B cell (primary cell): ENCODE results near the gene DCTN4. TPM values are rescaled to one million over a fixed set of nuclear protein-coding genes. Genes with fewer than 3 reads are reported as not detected.

Experiments
- ATAC-seq: fragments of 200-7000 bp; cut with Tn5 transposase; one replicate; pipeline ENCODE4 v1.10.0; 2021; ENCODE audit warnings: low read depth, mild to moderate bottlenecking, moderate number of reproducible peaks, moderate library complexity
- CTCF ChIA-PET: fragments of 350-600 bp; sonication (Branson Sonifier 250); formaldehyde crosslinking; loops from one replicate; lab custom pipeline; 2021; ENCODE audit warnings: antibody characterized with exemption, inconsistent platforms; lab: Charles Lee
- POLR2A ChIA-PET: fragments of 350-600 bp; sonication (Branson Sonifier 250); formaldehyde crosslinking; loops from one replicate; lab custom pipeline; 2021; ENCODE audit warnings: antibody characterized with exemption; lab: Charles Lee
- DNase-seq: peaks from one replicate; pipeline ENCODE4 v3.0.0; 2013
- H2AFZ ChIP-seq: 2 replicates; pipeline ENCODE4 v1.6.1; 2012; ENCODE audit warnings: mild to moderate bottlenecking, low read depth, low read length; ENCODE audit not compliant: insufficient read depth, poor library complexity, severe bottlenecking
- H3K27ac ChIP-seq, 2 donors: 1 replicate in 1 of 2; 2 replicates in 1 of 2; pipeline ENCODE4 v1.5.1; 2012 to 2013; ENCODE audit warnings: low read length in 2 of 2, mild to moderate bottlenecking in 2 of 2, moderate library complexity in 1 of 2
- H3K27me3 ChIP-seq, 4 experiments: fragments of 200-600 bp in 1 of 4; sonication (generic) in 1 of 4; replicated peaks in 1 of 4; 1 replicate in 2 of 4; 2 replicates in 2 of 4; pipeline versions ENCODE4 v1.6.1 to v1.7.0; 2013 to 2016; ENCODE audit warnings: low read length in 3 of 4, mild to moderate bottlenecking in 2 of 4, mixed read lengths in 1 of 4, moderate library complexity in 1 of 4; ENCODE audit not compliant: insufficient read depth in 4 of 4, control insufficient read depth in 3 of 4; ENCODE audit errors: control extremely low read depth in 1 of 4
- H3K36me3 ChIP-seq, 2 experiments: replicated peaks in 1 of 2; 1 replicate in 1 of 2; 2 replicates in 1 of 2; pipeline versions ENCODE4 v1.6.1 to v1.7.1; 2013; ENCODE audit warnings: low read length in 1 of 2; ENCODE audit not compliant: insufficient read depth in 2 of 2, control insufficient read depth in 1 of 2; ENCODE audit errors: control extremely low read depth in 1 of 2, extremely low read depth in 1 of 2
- H3K4me1 ChIP-seq, 2 donors: fragments of 200-600 bp in 1 of 2; sonication (generic) in 1 of 2; 1 replicate in 1 of 2; 2 replicates in 1 of 2; pipeline versions ENCODE4 v1.5.1 to v1.6.1; 2013 to 2017; ENCODE audit warnings: low read length in 2 of 2; ENCODE audit not compliant: control insufficient read depth in 2 of 2, insufficient read depth in 2 of 2
- H3K4me2 ChIP-seq: replicated peaks from 2 replicates; pipeline ENCODE3; 2012; ENCODE audit warnings: mild to moderate bottlenecking, low read depth, low read length; ENCODE audit not compliant: poor library complexity, severe bottlenecking
- H3K4me3 ChIP-seq, 5 experiments: fragments of 200-600 bp in 1 of 5; sonication (generic) in 1 of 5; 1 replicate in 3 of 5; 2 replicates in 2 of 5; pipeline versions ENCODE4 v1.5.1 to v1.7.0; 2011 to 2016; ENCODE audit warnings: low read length in 4 of 5, mild to moderate bottlenecking in 4 of 5, low read depth in 2 of 5, control low read depth in 1 of 5, moderate library complexity in 1 of 5; ENCODE audit not compliant: insufficient read depth in 1 of 5; ENCODE audit errors: control extremely low read depth in 1 of 5, extremely low read depth in 1 of 5
- H3K79me2 ChIP-seq: fragments of 200-600 bp; sonication (generic); one replicate; pipeline ENCODE4 v1.6.0; 2016; ENCODE audit warnings: low read length; ENCODE audit not compliant: control insufficient read depth, insufficient read depth
- H3K9ac ChIP-seq: fragments of 200-600 bp; sonication (generic); 2 replicates; pipeline ENCODE4 v1.6.1; 2017; ENCODE audit warnings: mild to moderate bottlenecking, low read length, moderate library complexity
- H3K9me3 ChIP-seq, 3 donors: one replicate each; pipeline versions ENCODE4 v1.6.1 to v1.7.1; 2013; ENCODE audit warnings: low read length in 2 of 3; ENCODE audit not compliant: control insufficient read depth in 2 of 3, insufficient read depth in 1 of 3; ENCODE audit errors: control extremely low read depth in 1 of 3
- H4K20me1 ChIP-seq: 2 replicates; pipeline ENCODE4 v1.6.0; 2012; ENCODE audit warnings: mild to moderate bottlenecking, low read length; ENCODE audit not compliant: insufficient read depth, control insufficient read depth, poor library complexity, severe bottlenecking
- H3K27ac Mint-ChIP-seq: one replicate; pipeline ENCODE4 v1.8.0; 2021; ENCODE audit warnings: mixed read lengths
- H3K27me3 Mint-ChIP-seq: one replicate; pipeline ENCODE4 v1.8.0; 2021; ENCODE audit warnings: mixed read lengths
- H3K4me1 Mint-ChIP-seq: one replicate; pipeline ENCODE4 v1.8.0; 2021; ENCODE audit warnings: mixed read lengths
- H3K4me3 Mint-ChIP-seq: one replicate; pipeline ENCODE4 v1.8.0; 2021; ENCODE audit warnings: mixed read lengths
- H3K9me3 Mint-ChIP-seq: one replicate; pipeline ENCODE4 v1.8.0; 2022; ENCODE audit warnings: mixed read lengths; ENCODE audit not compliant: insufficient read depth
- CTCF ChIP-seq: fragments of 200-600 bp; IDR thresholded peaks from one replicate; pipeline ENCODE4 v1.8.0; 2022; ENCODE audit warnings: antibody characterized with exemption, mild to moderate bottlenecking
- EZH2 ChIP-seq: IDR thresholded peaks from 2 replicates; pipeline ENCODE4 v1.6.1; 2012; ENCODE audit warnings: borderline replicate concordance, low read depth, mild to moderate bottlenecking, moderate library complexity, low read length; ENCODE audit not compliant: insufficient read depth, poor library complexity, severe bottlenecking
- WGBS: methylation state at CpG from one replicate; pipeline ENCODE4 v1.1.5; 2013; ENCODE audit warnings: missing lambda C conversion rate; ENCODE audit not compliant: insufficient coverage; 5-methylcytosine and 5-hydroxymethylcytosine counted together
- intact Hi-C: fragments of 100-400 bp; cut with micrococcal nuclease; formaldehyde crosslinking; loops from one replicate; pipeline ENCODE4 v1.10.0; 2022
- polyA plus RNA-seq: library from polyadenylated mRNA; depleted of rRNA; stranded (reverse); fragments of >200 nt; gene quantifications from 2 replicates; pipeline ENCODE4 v1.2.3, GENCODE V29; 2012
- total RNA-seq, 2 donors: library from RNA; stranded (reverse); fragments of 120-200 nt in 1 of 2; gene quantifications; 1 replicate in 1 of 2; 2 replicates in 1 of 2; pipeline versions ENCODE4 v1.2.3 to v1.2.4, GENCODE V29; 2013 to 2022

The DCTN4 gene
- total and polyA plus RNA-seq, 2 donors (not counting 1 experiment from before 2014, with no cell fraction given): 11.2 to 54.4 TPM

- Mint-ChIP-seq H3K27ac (no peak overlapping the region), H3K4me3 (peak overlapping the region; percentile 72), H3K4me1 (peaks cover 24% of the 10 kb centered on the region), H3K27me3 (peaks cover 38% of the 10 kb centered on the region), H3K9me3 (no peaks in the 10 kb centered on the region)
- no peaks in the 10 kb centered on the region for H3K79me2 ChIP-seq
- intact Hi-C loops: no loop called here
- ChIA-PET CTCF (interaction anchor here (1.2 to 1.3 kb wide), 2 partner anchors 11 to 121 kb away, joined by 3 to 5 read pairs; no protein-coding TSS in a partner anchor), POLR2A (interaction anchor here (0.7 kb wide), 1 partner anchor 367 kb away, joined by 4 read pairs; no protein-coding TSS in a partner anchor)
- peak overlapping the region; percentile 66 for H3K9ac ChIP-seq
- peak overlapping the region; percentile 45 to 64 (median 56) for H3K4me3 ChIP-seq
- H3K27me3 ChIP-seq: peaks cover 0 to 36% (median 21%) of the 10 kb centered on the region in 4 experiments
- TF ChIP-seq EZH2 (no peak), CTCF (no peak)
- 21% methylated on average over 6 of the region's 7 CpGs for WGBS
- H3K9me3 ChIP-seq: peaks cover 0 to 3% (median 0%) of the 10 kb centered on the region in 3 donors
- peak overlapping the region; percentile 94 for H3K4me2 ChIP-seq
- ATAC-seq (no peak), DNase-seq (no peak)
- H4K20me1 ChIP-seq: no peaks in the 10 kb centered on the region
- H2AFZ ChIP-seq: peak overlapping the region; percentile 75
- peaks cover 28 to 31% of the 10 kb centered on the region in 2 donors for H3K4me1 ChIP-seq
- H3K27ac ChIP-seq: no peak overlapping the region
- no peaks in the 10 kb centered on the region for H3K36me3 ChIP-seq
Measured at GRCh38 chr5:150778088-150778516, 19.3 kb upstream of the DCTN4 start.

GRCh38 chr5:150777685-150778084 lies 18.9 kb upstream of the DCTN4 start:
- H3K27me3 ChIP-seq: peaks cover 0 to 36% (median 21%) of the 10 kb centered on the region in 4 experiments
- ATAC-seq (no peak), DNase-seq (no peak)
- ChIA-PET CTCF (interaction anchor here (0.6 to 1.3 kb wide), 2 partner anchors 12 to 34 kb away, joined by 3 read pairs; no protein-coding TSS in a partner anchor), POLR2A (no interaction called here)
- 100% methylated on average over 1 of the region's 3 CpGs for WGBS
- H3K4me1 ChIP-seq: peaks cover 28 to 31% of the 10 kb centered on the region in 2 donors
- peak overlapping the region; percentile 72 for H3K4me3 Mint-ChIP-seq
- TF ChIP-seq CTCF (no peak), EZH2 (no peak)
- H3K27ac Mint-ChIP-seq: no peak overlapping the region
- no peaks in the 10 kb centered on the region for H3K9me3 Mint-ChIP-seq
- H3K4me3 ChIP-seq: no peak overlapping the region
- peak overlapping the region; percentile 94 for H3K4me2 ChIP-seq
- no peaks in the 10 kb centered on the region for H3K36me3 ChIP-seq
- intact Hi-C loops: no loop called here
- peaks cover 0 to 3% (median 0%) of the 10 kb centered on the region in 3 donors for H3K9me3 ChIP-seq
- H3K79me2 ChIP-seq: no peaks in the 10 kb centered on the region
- peaks cover 38% of the 10 kb centered on the region for H3K27me3 Mint-ChIP-seq
- H3K9ac ChIP-seq: no peak overlapping the region
- no peaks in the 10 kb centered on the region for H4K20me1 ChIP-seq
- H3K27ac ChIP-seq: no peak overlapping the region
- H3K4me1 Mint-ChIP-seq: peaks cover 24% of the 10 kb centered on the region
- H2AFZ ChIP-seq: no peak overlapping the region
